ENCODE results near the gene MGST1. TPM values are rescaled to one million over a fixed set of nuclear protein-coding genes. Genes with fewer than 3 reads are reported as not detected.

The MGST1 gene
- total and polyA plus RNA-seq, 2 experiments from 2014 or later: 297 to 1,400 TPM

DNA sequence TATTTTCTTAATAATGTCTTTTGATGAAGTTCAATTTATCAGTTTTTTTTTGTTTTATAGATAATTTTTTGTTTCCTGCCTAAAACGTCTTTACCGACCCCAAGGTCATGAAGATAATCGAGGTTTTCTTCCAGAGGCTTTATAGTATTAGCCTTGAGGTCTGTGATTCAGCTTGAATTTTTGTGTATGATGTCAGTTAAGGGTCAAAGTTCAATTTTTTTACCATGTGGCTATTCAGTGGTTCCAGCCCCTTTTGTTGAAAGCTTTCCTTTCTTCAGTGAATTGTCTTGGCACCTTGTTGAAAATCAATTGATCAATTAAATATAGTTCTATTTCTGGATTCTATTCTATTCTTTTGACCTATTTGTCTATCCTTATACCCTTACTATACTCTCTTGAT lies 3.2 kb upstream of the MGST1 start (continued):
- TF ChIP-seq, protein P1, sequence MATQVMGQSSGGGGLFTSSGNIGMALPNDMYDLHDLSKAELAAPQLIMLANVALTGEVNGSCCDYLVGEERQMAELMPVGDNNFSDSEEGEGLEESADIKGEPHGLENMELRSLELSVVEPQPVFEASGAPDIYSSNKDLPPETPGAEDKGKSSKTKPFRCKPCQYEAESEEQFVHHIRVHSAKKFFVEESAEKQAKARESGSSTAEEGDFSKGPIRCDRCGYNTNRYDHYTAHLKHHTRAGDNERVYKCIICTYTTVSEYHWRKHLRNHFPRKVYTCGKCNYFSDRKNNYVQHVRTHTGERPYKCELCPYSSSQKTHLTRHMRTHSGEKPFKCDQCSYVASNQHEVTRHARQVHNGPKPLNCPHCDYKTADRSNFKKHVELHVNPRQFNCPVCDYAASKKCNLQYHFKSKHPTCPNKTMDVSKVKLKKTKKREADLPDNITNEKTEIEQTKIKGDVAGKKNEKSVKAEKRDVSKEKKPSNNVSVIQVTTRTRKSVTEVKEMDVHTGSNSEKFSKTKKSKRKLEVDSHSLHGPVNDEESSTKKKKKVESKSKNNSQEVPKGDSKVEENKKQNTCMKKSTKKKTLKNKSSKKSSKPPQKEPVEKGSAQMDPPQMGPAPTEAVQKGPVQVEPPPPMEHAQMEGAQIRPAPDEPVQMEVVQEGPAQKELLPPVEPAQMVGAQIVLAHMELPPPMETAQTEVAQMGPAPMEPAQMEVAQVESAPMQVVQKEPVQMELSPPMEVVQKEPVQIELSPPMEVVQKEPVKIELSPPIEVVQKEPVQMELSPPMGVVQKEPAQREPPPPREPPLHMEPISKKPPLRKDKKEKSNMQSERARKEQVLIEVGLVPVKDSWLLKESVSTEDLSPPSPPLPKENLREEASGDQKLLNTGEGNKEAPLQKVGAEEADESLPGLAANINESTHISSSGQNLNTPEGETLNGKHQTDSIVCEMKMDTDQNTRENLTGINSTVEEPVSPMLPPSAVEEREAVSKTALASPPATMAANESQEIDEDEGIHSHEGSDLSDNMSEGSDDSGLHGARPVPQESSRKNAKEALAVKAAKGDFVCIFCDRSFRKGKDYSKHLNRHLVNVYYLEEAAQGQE (IDR thresholded peaks at IDR 0.05; ENCODE audit: unreplicated experiment): no peak
- no peak for TF ChIP-seq NANOG (IDR thresholded peaks at IDR 0.05; ENCODE audit: borderline replicate concordance)
- no peak for TF ChIP-seq ZNF331 (CRISPR knock-in tag; IDR thresholded peaks at IDR 0.05; ENCODE audit: low read depth)

DNA sequence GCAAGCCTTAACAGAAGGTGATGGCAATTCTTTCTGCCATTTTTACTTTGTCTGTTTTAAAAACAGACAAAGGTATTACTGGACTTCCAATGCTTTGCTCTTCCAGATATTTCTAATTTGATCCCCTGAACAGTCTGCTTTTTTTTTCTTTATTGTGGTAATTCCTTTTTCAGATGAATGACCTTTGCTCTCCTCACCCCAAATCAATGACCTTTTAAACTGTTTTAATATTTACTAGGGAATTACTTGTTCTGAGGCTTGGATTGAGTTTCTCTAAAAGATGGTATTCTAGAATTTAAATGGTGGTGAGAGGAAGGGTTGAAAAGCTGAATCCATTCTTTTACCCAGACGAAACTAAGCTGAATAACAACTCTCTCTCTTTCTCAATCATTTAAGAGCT lies 2.3 kb upstream of the MGST1 start:
- H3K4me2 ChIP-seq: no peak overlapping the region
- peaks cover 38% of the 10 kb centered on the region for H3K79me2 ChIP-seq (replicated peaks; ENCODE audit: insufficient read depth)
- peaks cover 12% of the 10 kb centered on the region for H3K36me3 Mint-ChIP-seq (ENCODE audit: low read depth)
- no peak overlapping the region for H3K4me3 ChIP-seq
- H3K27me3 Mint-ChIP-seq (ENCODE audit: insufficient read depth, low read depth, poor library complexity): peaks cover 2% of the 10 kb centered on the region
- no peak for TF ChIP-seq POLR2AphosphoS5 (IDR thresholded peaks at IDR 0.05; ENCODE audit: low read depth)
- TF ChIP-seq, protein P2, sequence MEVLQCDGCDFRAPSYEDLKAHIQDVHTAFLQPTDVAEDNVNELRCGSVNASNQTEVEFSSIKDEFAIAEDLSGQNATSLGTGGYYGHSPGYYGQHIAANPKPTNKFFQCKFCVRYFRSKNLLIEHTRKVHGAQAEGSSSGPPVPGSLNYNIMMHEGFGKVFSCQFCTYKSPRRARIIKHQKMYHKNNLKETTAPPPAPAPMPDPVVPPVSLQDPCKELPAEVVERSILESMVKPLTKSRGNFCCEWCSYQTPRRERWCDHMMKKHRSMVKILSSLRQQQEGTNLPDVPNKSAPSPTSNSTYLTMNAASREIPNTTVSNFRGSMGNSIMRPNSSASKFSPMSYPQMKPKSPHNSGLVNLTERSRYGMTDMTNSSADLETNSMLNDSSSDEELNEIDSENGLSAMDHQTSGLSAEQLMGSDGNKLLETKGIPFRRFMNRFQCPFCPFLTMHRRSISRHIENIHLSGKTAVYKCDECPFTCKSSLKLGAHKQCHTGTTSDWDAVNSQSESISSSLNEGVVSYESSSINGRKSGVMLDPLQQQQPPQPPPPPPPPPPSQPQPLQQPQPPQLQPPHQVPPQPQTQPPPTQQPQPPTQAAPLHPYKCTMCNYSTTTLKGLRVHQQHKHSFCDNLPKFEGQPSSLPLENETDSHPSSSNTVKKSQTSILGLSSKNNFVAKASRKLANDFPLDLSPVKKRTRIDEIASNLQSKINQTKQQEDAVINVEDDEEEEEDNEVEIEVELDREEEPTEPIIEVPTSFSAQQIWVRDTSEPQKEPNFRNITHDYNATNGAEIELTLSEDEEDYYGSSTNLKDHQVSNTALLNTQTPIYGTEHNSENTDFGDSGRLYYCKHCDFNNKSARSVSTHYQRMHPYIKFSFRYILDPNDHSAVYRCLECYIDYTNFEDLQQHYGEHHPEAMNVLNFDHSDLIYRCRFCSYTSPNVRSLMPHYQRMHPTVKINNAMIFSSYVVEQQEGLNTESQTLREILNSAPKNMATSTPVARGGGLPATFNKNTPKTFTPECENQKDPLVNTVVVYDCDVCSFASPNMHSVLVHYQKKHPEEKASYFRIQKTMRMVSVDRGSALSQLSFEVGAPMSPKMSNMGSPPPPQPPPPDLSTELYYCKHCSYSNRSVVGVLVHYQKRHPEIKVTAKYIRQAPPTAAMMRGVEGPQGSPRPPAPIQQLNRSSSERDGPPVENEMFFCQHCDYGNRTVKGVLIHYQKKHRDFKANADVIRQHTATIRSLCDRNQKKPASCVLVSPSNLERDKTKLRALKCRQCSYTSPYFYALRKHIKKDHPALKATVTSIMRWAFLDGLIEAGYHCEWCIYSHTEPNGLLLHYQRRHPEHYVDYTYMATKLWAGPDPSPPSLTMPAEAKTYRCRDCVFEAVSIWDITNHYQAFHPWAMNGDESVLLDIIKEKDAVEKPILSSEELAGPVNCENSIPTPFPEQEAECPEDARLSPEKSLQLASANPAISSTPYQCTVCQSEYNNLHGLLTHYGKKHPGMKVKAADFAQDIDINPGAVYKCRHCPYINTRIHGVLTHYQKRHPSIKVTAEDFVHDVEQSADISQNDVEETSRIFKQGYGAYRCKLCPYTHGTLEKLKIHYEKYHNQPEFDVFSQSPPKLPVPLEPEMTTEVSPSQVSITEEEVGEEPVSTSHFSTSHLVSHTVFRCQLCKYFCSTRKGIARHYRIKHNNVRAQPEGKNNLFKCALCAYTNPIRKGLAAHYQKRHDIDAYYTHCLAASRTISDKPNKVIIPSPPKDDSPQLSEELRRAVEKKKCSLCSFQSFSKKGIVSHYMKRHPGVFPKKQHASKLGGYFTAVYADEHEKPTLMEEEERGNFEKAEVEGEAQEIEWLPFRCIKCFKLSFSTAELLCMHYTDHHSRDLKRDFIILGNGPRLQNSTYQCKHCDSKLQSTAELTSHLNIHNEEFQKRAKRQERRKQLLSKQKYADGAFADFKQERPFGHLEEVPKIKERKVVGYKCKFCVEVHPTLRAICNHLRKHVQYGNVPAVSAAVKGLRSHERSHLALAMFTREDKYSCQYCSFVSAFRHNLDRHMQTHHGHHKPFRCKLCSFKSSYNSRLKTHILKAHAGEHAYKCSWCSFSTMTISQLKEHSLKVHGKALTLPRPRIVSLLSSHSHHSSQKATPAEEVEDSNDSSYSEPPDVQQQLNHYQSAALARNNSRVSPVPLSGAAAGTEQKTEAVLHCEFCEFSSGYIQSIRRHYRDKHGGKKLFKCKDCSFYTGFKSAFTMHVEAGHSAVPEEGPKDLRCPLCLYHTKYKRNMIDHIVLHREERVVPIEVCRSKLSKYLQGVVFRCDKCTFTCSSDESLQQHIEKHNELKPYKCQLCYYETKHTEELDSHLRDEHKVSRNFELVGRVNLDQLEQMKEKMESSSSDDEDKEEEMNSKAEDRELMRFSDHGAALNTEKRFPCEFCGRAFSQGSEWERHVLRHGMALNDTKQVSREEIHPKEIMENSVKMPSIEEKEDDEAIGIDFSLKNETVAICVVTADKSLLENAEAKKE (CRISPR knock-in tag; IDR thresholded peaks at IDR 0.05): no peak
- TF ChIP-seq, protein P3, sequence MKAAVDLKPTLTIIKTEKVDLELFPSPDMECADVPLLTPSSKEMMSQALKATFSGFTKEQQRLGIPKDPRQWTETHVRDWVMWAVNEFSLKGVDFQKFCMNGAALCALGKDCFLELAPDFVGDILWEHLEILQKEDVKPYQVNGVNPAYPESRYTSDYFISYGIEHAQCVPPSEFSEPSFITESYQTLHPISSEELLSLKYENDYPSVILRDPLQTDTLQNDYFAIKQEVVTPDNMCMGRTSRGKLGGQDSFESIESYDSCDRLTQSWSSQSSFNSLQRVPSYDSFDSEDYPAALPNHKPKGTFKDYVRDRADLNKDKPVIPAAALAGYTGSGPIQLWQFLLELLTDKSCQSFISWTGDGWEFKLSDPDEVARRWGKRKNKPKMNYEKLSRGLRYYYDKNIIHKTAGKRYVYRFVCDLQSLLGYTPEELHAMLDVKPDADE (IDR thresholded peaks at IDR 0.05): no peak
- no peak for TF ChIP-seq CREB1 (CRISPR knock-in tag; IDR thresholded peaks at IDR 0.05; ENCODE audit: low read depth)
- TF ChIP-seq ZNF114 (CRISPR knock-in tag; IDR thresholded peaks at IDR 0.05): no peak
- no peak for TF ChIP-seq ZNF331 (CRISPR knock-in tag; IDR thresholded peaks at IDR 0.05; ENCODE audit: low read depth)
- TF ChIP-seq EZH2phosphoT487 (IDR thresholded peaks at IDR 0.05; ENCODE audit: unreplicated experiment): no peak
- no peak for TF ChIP-seq JUNB (IDR thresholded peaks at IDR 0.05; ENCODE audit: unreplicated experiment)
- no peak for TF ChIP-seq NANOG (IDR thresholded peaks at IDR 0.05; ENCODE audit: borderline replicate concordance)
- TF ChIP-seq, protein P1 (IDR thresholded peaks at IDR 0.05; ENCODE audit: unreplicated experiment): no peak
- H3F3A ChIP-seq (replicated peaks; ENCODE audit: low read depth): no peaks in the 10 kb centered on the region
- H3K27ac ChIP-seq (ENCODE audit: low read depth): no peak overlapping the region
- H3K4me1 Mint-ChIP-seq: peaks cover 29% of the 10 kb centered on the region
- ATAC-seq (no peak), DNase-seq (ENCODE audit: low spot score) (no peak)
- no peak overlapping the region for H3K4me3 Mint-ChIP-seq
- no peaks in the 10 kb centered on the region; the same call in 2 of the 3 replicates for H3K9me3 Mint-ChIP-seq
- peaks cover 15% of the 10 kb centered on the region for H3K4me1 ChIP-seq (ENCODE audit: insufficient read depth)
- H4K20me1 ChIP-seq (replicated peaks; ENCODE audit: insufficient read depth): peaks cover 8% of the 10 kb centered on the region
- H3K36me3 ChIP-seq (ENCODE audit: insufficient read depth): 0 out of 2 replicates have a peak, but pooled peaks cover under 1% of the 10 kb centered on the region
- H3K9me2 ChIP-seq (ENCODE audit: insufficient read depth): no peaks in the 10 kb centered on the region
- H2AFZ ChIP-seq: no peak overlapping the region
- no peak overlapping the region; the same call in 1 of the 2 replicates for H3K27ac Mint-ChIP-seq
- no peaks in the 10 kb centered on the region for H3K27me3 ChIP-seq (ENCODE audit: insufficient read depth)
